PC-9 (cell line): ENCODE measurements around the gene GMPPB. TPM values are rescaled to one million over a fixed set of nuclear protein-coding genes. Genes with fewer than 3 reads are reported as not detected.
"Not testable (repeated sequence)": the region's sequence is repeated elsewhere in the genome, so short reads cannot be mapped to it uniquely, and the experiment has no call there.

ENCODE experiments used
- BruUV-seq: library from RNA; stranded (reverse); fragments of 400-500 nt; replicated peaks from 2 replicates; lab custom pipeline; 2021; lab: Mats Ljungman, UMichigan
- CTCF ChIA-PET: fragments of 300-600 bp; sonication (Branson Sonifier 250); formaldehyde crosslinking; loops from one replicate; lab custom pipeline; 2022; ENCODE audit warnings: antibody characterized with exemption; lab: Charles Lee
- POLR2A ChIA-PET: fragments of 300-600 bp; sonication (Branson Sonifier 250); formaldehyde crosslinking; loops from one replicate; lab custom pipeline; 2022; ENCODE audit warnings: antibody characterized with exemption; ENCODE audit not compliant: unreplicated experiment; lab: Charles Lee
- DNase-seq, 2 experiments: peaks; one replicate each; pipeline versions ENCODE4 v3.0.0 to v3.0.0-alpha.2; 2015 to 2022; ENCODE audit warnings: mixed read lengths in 1 of 2
- H2AFZ ChIP-seq: fragments of 200-600 bp; sonication (generic); 2 replicates; pipeline ENCODE4 v1.8.1; 2017; ENCODE audit warnings: antibody characterized with exemption
- H3F3A ChIP-seq: fragments of 200-600 bp; sonication (generic); 2 replicates; pipeline ENCODE4 v1.8.1; 2017; ENCODE audit warnings: antibody characterized with exemption, mild to moderate bottlenecking, low read depth; ENCODE audit not compliant: insufficient read depth
- H3K27ac ChIP-seq: fragments of 200-600 bp; sonication (generic); 2 replicates; pipeline ENCODE4 v1.6.1; 2016; ENCODE audit warnings: mixed run types
- H3K27me3 ChIP-seq: fragments of 200-600 bp; sonication (generic); 2 replicates; pipeline ENCODE4 v1.6.1; 2016; ENCODE audit warnings: low read depth, mixed run types; ENCODE audit not compliant: insufficient read depth
- H3K36me3 ChIP-seq: fragments of 200-600 bp; sonication (generic); 2 replicates; pipeline ENCODE4 v1.6.1; 2016; ENCODE audit warnings: low read depth, mixed run types
- H3K4me1 ChIP-seq: fragments of 200-600 bp; sonication (generic); replicated peaks from 2 replicates; pipeline ENCODE4 v1.6.1; 2016; ENCODE audit warnings: mixed run types; ENCODE audit not compliant: insufficient read depth
- H3K4me2 ChIP-seq: fragments of 200-600 bp; sonication (generic); 2 replicates; pipeline ENCODE4 v1.6.1; 2017; ENCODE audit warnings: mixed run types
- H3K4me3 ChIP-seq: fragments of 200-600 bp; sonication (generic); 2 replicates; pipeline ENCODE4 v1.6.1; 2016; ENCODE audit warnings: mixed run types
- H3K79me2 ChIP-seq: fragments of 200-600 bp; sonication (generic); 2 replicates; pipeline ENCODE4 v1.6.1; 2017; ENCODE audit warnings: low read depth, mixed run types
- H3K9me2 ChIP-seq: fragments of 200-600 bp; sonication (generic); 2 replicates; pipeline ENCODE4 v1.8.1; 2017; ENCODE audit warnings: mild to moderate bottlenecking; ENCODE audit not compliant: insufficient read depth
- H3K9me3 ChIP-seq: fragments of 200-600 bp; sonication (generic); 2 replicates; pipeline ENCODE4 v1.8.1; 2016; ENCODE audit warnings: low read depth; ENCODE audit not compliant: insufficient read depth
- H4K20me1 ChIP-seq: fragments of 200-600 bp; sonication (generic); 2 replicates; pipeline ENCODE4 v1.8.1; 2017; ENCODE audit not compliant: insufficient read depth
- EZH2 ChIP-seq: fragments of 200-600 bp; sonication (generic); IDR thresholded peaks from 2 replicates; pipeline ENCODE4 v1.8.0; 2017; ENCODE audit warnings: antibody characterized with exemption, low read depth
- intact Hi-C: fragments of 100-400 bp; cut with micrococcal nuclease; formaldehyde crosslinking; loops from one replicate; pipeline ENCODE4 v1.10.0; 2022; ENCODE audit not compliant: unreplicated experiment
- total RNA-seq: library from RNA; stranded (reverse); gene quantifications from 2 replicates; pipeline ENCODE4 v1.2.3, GENCODE V29; 2021
- TF ChIP-seq, protein P1 (sequence below): fragments of 200-600 bp; sonication (generic); conservative IDR thresholded peaks from 2 replicates; pipeline ENCODE4 v1.6.1; 2017; ENCODE audit warnings: mixed run types, antibody characterized with exemption, mild to moderate bottlenecking, moderate library complexity

GMPPB gene
- total RNA-seq, 1 experiment from 2014 or later, result 20.4 TPM

GRCh38 chr3:49750056-49750455, 26.3 kb upstream of the GMPPB start:
- H3K79me2 ChIP-seq, result peaks cover 14% of the 10 kb centered on the region

GRCh38 chr3:49748874-49749273, 25.1 kb upstream of the GMPPB start:
- H3K4me2 ChIP-seq, H3K27me3 ChIP-seq, intact Hi-C loops, H3K4me3 ChIP-seq, DNase-seq, BruUV-seq, H2AFZ ChIP-seq, CTCF ChIA-PET, H3K9me3 ChIP-seq, H3K36me3 ChIP-seq, H3K9me2 ChIP-seq, H3K4me1 ChIP-seq, H3F3A ChIP-seq, H3K27ac ChIP-seq: not testable (repeated sequence)
- peaks cover 12% of the 10 kb centered on the region for H4K20me1 ChIP-seq
- peaks cover 17% of the 10 kb centered on the region for H3K79me2 ChIP-seq
- POLR2A ChIA-PET, result interaction anchor here (0.6 kb wide), 1 partner anchor 24 kb away, joined by 3 read pairs; no protein-coding TSS in a partner anchor

More at GRCh38 chr3:49750056-49750455, 26.3 kb upstream of the GMPPB start:
- no peak overlapping the region for H3K4me3 ChIP-seq
- no peak overlapping the region for H3K4me2 ChIP-seq
- H3K4me1 ChIP-seq, result peaks cover 8% of the 10 kb centered on the region
- no peaks in the 10 kb centered on the region for H3K27me3 ChIP-seq
- CTCF ChIA-PET, result no interaction called here
- POLR2A ChIA-PET, result no interaction called here
- H2AFZ ChIP-seq, result no peak overlapping the region
- peaks cover 9% of the 10 kb centered on the region for H4K20me1 ChIP-seq
- no peaks in the 10 kb centered on the region for H3K9me2 ChIP-seq
- intact Hi-C loops, result no loop called here
- peaks cover 10% of the 10 kb centered on the region for H3F3A ChIP-seq
- no peaks in the 10 kb centered on the region for H3K9me3 ChIP-seq
- no TSS peak for BruUV-seq
- no peak for DNase-seq
- TF ChIP-seq EZH2, result no peak
- TF ChIP-seq, protein P1, sequence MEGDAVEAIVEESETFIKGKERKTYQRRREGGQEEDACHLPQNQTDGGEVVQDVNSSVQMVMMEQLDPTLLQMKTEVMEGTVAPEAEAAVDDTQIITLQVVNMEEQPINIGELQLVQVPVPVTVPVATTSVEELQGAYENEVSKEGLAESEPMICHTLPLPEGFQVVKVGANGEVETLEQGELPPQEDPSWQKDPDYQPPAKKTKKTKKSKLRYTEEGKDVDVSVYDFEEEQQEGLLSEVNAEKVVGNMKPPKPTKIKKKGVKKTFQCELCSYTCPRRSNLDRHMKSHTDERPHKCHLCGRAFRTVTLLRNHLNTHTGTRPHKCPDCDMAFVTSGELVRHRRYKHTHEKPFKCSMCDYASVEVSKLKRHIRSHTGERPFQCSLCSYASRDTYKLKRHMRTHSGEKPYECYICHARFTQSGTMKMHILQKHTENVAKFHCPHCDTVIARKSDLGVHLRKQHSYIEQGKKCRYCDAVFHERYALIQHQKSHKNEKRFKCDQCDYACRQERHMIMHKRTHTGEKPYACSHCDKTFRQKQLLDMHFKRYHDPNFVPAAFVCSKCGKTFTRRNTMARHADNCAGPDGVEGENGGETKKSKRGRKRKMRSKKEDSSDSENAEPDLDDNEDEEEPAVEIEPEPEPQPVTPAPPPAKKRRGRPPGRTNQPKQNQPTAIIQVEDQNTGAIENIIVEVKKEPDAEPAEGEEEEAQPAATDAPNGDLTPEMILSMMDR, result no peak
- no peak overlapping the region for H3K27ac ChIP-seq
- H3K36me3 ChIP-seq, result no peaks in the 10 kb centered on the region

- Histone ChIP-seq H3K79me2 (peaks cover 11% of the 10 kb centered on the region), H3K9me3 (no peaks in the 10 kb centered on the region), H4K20me1 (peaks cover 12% of the 10 kb centered on the region), H3K4me2 (no peak overlapping the region), H3K4me3 (no peak overlapping the region), H2AFZ (no peak overlapping the region), H3K27ac (no peak overlapping the region), H3K9me2 (no peaks in the 10 kb centered on the region), H3F3A (peaks cover 10% of the 10 kb centered on the region), H3K4me1 (peaks cover 8% of the 10 kb centered on the region), H3K27me3 (no peaks in the 10 kb centered on the region), H3K36me3 (peaks cover 5% of the 10 kb centered on the region)
- POLR2A ChIA-PET, result interaction anchor here (0.6 kb wide), 1 partner anchor 25 kb away, joined by 3 read pairs; no protein-coding TSS in a partner anchor
- intact Hi-C loops, result no loop called here
- CTCF ChIA-PET, result no interaction called here
- no peak for DNase-seq
- BruUV-seq, result no TSS peak
- TF ChIP-seq, protein P1, result no peak
Observed at GRCh38 chr3:49747792-49748480, 24.2 kb upstream of the GMPPB start.
